ENCODE data around the gene SPHK2.

DNA sequence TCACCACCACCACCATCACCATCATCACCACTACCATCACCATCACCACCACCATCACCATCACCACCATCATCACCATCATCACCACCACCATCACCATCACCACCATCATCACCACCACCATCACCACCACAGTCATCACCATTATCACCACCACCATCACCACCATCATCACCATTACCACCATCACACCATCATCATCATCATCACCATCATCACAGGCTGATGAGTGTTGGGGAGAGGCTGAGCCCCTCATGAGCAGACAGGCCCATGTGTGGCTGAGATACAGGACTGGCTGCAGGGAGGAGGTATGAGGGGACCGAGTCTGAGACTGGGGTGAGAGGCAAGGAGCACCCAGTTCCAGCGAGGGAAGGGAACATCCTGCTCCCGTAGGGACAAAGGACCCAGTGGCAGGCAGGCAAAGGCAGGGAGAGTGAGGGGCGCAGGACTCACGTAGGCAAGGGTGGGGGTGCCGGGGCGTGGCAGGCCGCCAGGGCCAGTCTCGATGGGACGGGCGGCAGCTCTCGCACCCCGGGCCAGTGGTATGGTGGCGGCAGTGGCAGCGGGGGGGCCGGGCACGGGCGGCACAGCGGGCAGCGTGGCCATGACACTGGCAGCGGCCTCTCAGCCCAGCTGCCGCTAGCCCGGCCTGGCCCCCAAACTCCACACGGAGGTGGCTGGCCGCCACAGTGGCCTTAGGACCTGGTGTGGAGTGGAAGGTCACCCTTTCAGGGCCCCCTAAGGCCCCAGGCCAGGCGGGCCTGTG, 50.8 kb downstream of the SPHK2 start:
- TF ChIP-seq, protein P1, sequence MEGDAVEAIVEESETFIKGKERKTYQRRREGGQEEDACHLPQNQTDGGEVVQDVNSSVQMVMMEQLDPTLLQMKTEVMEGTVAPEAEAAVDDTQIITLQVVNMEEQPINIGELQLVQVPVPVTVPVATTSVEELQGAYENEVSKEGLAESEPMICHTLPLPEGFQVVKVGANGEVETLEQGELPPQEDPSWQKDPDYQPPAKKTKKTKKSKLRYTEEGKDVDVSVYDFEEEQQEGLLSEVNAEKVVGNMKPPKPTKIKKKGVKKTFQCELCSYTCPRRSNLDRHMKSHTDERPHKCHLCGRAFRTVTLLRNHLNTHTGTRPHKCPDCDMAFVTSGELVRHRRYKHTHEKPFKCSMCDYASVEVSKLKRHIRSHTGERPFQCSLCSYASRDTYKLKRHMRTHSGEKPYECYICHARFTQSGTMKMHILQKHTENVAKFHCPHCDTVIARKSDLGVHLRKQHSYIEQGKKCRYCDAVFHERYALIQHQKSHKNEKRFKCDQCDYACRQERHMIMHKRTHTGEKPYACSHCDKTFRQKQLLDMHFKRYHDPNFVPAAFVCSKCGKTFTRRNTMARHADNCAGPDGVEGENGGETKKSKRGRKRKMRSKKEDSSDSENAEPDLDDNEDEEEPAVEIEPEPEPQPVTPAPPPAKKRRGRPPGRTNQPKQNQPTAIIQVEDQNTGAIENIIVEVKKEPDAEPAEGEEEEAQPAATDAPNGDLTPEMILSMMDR (conservative IDR thresholded peaks at IDR 0.05; ENCODE audit: low read length): no peak
- no peak for TF ChIP-seq EZH2phosphoT487 (IDR thresholded peaks at IDR 0.05; ENCODE audit: borderline replicate concordance, low read depth, low read length)

Data from OCI-LY7 (cell line).